HepG2 (cell line): ENCODE results near the gene INTS1. TPM values are rescaled to one million over a fixed set of nuclear protein-coding genes. Genes with fewer than 3 reads are reported as not detected.

ENCODE experiments used
- AGO2 ChIP-seq: fragments of 200-400 bp; formaldehyde crosslinking; optimal IDR thresholded peaks from 2 replicates; pipeline ENCODE3; 2017; ENCODE audit warnings: mild to moderate bottlenecking, low read depth, low read length, moderate library complexity
- ATRX ChIP-seq: sonication (generic); formaldehyde crosslinking; IDR thresholded peaks from 2 replicates; pipeline ENCODE4 v1.4.0; 2020; ENCODE audit warnings: missing genetic modification reagents, borderline replicate concordance
- CBX5 ChIP-seq: sonication (generic); formaldehyde crosslinking; IDR thresholded peaks from 2 replicates; pipeline ENCODE4 v1.4.0; 2020; ENCODE audit warnings: missing genetic modification reagents, borderline replicate concordance
- EED ChIP-seq: sonication (generic); formaldehyde crosslinking; IDR thresholded peaks from 2 replicates; pipeline ENCODE4 v1.5.0; 2020; ENCODE audit warnings: mild to moderate bottlenecking, missing genetic modification reagents
- FOXK1 ChIP-seq: sonication (generic); formaldehyde crosslinking; IDR thresholded peaks from 2 replicates; pipeline ENCODE4 v1.4.0; 2020; ENCODE audit warnings: low read depth, missing genetic modification reagents, borderline replicate concordance
- GPN1 ChIP-seq: sonication (generic); formaldehyde crosslinking; IDR thresholded peaks from 2 replicates; pipeline ENCODE4 v1.5.1; 2020; ENCODE audit warnings: missing genetic modification reagents, borderline replicate concordance
- JUNB ChIP-seq: sonication (generic); formaldehyde crosslinking; IDR thresholded peaks from 2 replicates; pipeline ENCODE4 v1.8.0; 2022; ENCODE audit warnings: missing genetic modification reagents, mild to moderate bottlenecking, borderline replicate concordance
- KAT8 ChIP-seq: IDR thresholded peaks from 2 replicates; pipeline ENCODE4 v1.6.1; 2016; ENCODE audit warnings: missing genetic modification reagents, missing compliant biosample characterization
- LCORL ChIP-seq, 2 experiments: fragments of 450-650 bp in 1 of 2; sonication (generic) in 1 of 2; formaldehyde crosslinking in 1 of 2; IDR thresholded peaks; 2 replicates each; pipeline versions ENCODE4 v1.5.0 to v1.6.1; 2017 to 2020; ENCODE audit warnings: antibody characterized with exemption in 1 of 2, missing genetic modification reagents in 1 of 2
- RCOR2 ChIP-seq: IDR thresholded peaks from 2 replicates; pipeline ENCODE4 v1.6.1; 2016; ENCODE audit warnings: missing biosample characterization, missing genetic modification reagents
- SAP130 ChIP-seq: IDR thresholded peaks from 2 replicates; pipeline ENCODE4 v1.6.1; 2016; ENCODE audit warnings: low read depth
- YY1 ChIP-seq: IDR thresholded peaks from 2 replicates; pipeline ENCODE4 v1.6.1; 2011; ENCODE audit warnings: low read length, low read depth, moderate library complexity, mild to moderate bottlenecking; ENCODE audit not compliant: insufficient read depth, insufficient replicate concordance
- ZBTB25 ChIP-seq: IDR thresholded peaks from 2 replicates; pipeline ENCODE4 v1.6.1; 2018; ENCODE audit warnings: missing genetic modification reagents
- ZFYVE20 ChIP-seq: sonication (generic); formaldehyde crosslinking; IDR thresholded peaks from 2 replicates; pipeline ENCODE4 v1.8.0; 2023; ENCODE audit warnings: low read depth, mild to moderate bottlenecking, moderate library complexity, missing genetic modification reagents, borderline replicate concordance
- ZMAT5 ChIP-seq: sonication (generic); formaldehyde crosslinking; IDR thresholded peaks from 2 replicates; pipeline ENCODE4 v1.5.0; 2020; ENCODE audit warnings: mild to moderate bottlenecking, low read depth, missing genetic modification reagents, borderline replicate concordance
- ZNF264 ChIP-seq: sonication (generic); formaldehyde crosslinking; IDR thresholded peaks from 2 replicates; pipeline ENCODE4 v1.4.0; 2020; ENCODE audit warnings: missing genetic modification reagents
- ZNF639 ChIP-seq: conservative IDR thresholded peaks from 2 replicates; pipeline ENCODE4 v1.6.1; 2018; ENCODE audit warnings: missing genetic modification reagents
- ZNF75D ChIP-seq: sonication (generic); formaldehyde crosslinking; IDR thresholded peaks from 2 replicates; pipeline ENCODE4 v1.8.1; 2023; ENCODE audit warnings: missing genetic modification reagents, mild to moderate bottlenecking, borderline replicate concordance
- ZNF777 ChIP-seq: sonication (generic); formaldehyde crosslinking; IDR thresholded peaks from 2 replicates; pipeline ENCODE4 v1.4.0; 2020; ENCODE audit warnings: missing genetic modification reagents
- polyA plus RNA-seq, 8 experiments: library from polyadenylated mRNA; depleted of rRNA in 3 of 8; stranded (reverse) in 7 of 8; unstranded in 1 of 8; fragments of >200 nt; fragmentation: Illumina TruSeq in 4 of 8; extraction: Trizol in 4 of 8; gene quantifications; 2 replicates each; pipeline versions ENCODE4 v1.2.1 to v1.2.3, GENCODE V29; 2011 to 2016; ENCODE audit warnings: low read depth in 4 of 8, missing spikeins in 1 of 8, mixed read lengths in 1 of 8; ENCODE audit not compliant: insufficient read depth in 1 of 8
- total RNA-seq, 5 experiments: library from RNA; depleted of rRNA; stranded (reverse); fragments of >200 nt; fragmentation: Illumina TruSeq; extraction: Trizol; gene quantifications; 2 replicates each; pipeline ENCODE4 v1.2.3, GENCODE V29; 2016; ENCODE audit warnings: low read depth in 1 of 5
- TF ChIP-seq, protein P1 (sequence below): sonication (generic); formaldehyde crosslinking; IDR thresholded peaks from 2 replicates; pipeline ENCODE4 v1.4.0; 2020; ENCODE audit warnings: mild to moderate bottlenecking, missing genetic modification reagents
- TF ChIP-seq, protein P2 (sequence below): sonication (generic); formaldehyde crosslinking; IDR thresholded peaks from 2 replicates; pipeline ENCODE4 v1.4.0; 2020; ENCODE audit warnings: missing genetic modification reagents, mild to moderate bottlenecking, borderline replicate concordance

INTS1 gene
- total and polyA plus RNA-seq, 2 of the 13 experiments (the other 11 are each of a cell fraction or from before 2014, with no cell fraction given): 13.7 to 29.0 TPM

DNA sequence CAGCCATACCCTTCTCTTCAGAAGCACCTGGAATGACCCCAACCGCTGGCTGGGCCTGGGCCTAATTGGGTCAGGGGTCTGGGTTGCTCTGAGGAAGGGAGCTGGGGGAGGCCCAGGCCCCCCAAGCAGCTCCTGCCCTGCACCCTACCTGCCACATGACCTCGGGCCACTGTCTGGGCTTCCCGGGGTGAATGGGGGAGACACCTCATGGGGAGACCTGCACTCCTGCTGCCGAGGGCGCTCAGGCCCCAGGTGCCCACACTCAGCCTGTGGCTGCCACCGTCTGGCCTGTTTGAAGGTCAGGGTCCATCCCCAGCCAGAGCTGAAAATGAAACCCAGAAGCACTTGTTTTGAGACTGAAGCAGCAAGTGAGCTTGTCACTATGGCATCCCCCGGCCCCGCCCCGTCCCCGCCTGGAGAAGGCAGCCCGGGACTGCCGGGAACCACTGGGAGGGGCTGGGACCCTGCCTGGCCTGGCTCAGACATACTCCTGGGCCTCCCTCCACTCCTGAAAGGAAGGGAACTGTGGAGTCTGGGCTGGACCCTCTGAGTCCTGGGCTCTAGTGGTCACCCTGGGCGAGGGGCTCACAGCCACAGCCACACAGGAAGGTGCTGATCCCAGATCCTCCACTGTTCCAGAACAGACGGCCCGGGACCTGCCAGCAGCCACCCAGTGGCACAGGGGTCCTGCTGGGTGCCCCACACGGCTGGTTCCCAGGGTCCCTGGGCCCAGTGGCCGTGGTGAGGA is 37.5 kb downstream of the INTS1 start (continued):
- TF ChIP-seq, protein P1, sequence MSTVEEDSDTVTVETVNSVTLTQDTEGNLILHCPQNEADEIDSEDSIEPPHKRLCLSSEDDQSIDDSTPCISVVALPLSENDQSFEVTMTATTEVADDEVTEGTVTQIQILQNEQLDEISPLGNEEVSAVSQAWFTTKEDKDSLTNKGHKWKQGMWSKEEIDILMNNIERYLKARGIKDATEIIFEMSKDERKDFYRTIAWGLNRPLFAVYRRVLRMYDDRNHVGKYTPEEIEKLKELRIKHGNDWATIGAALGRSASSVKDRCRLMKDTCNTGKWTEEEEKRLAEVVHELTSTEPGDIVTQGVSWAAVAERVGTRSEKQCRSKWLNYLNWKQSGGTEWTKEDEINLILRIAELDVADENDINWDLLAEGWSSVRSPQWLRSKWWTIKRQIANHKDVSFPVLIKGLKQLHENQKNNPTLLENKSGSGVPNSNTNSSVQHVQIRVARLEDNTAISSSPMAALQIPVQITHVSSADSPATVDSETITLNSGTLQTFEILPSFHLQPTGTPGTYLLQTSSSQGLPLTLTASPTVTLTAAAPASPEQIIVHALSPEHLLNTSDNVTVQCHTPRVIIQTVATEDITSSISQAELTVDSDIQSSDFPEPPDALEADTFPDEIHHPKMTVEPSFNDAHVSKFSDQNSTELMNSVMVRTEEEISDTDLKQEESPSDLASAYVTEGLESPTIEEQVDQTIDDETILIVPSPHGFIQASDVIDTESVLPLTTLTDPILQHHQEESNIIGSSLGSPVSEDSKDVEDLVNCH (CRISPR knock-in tag): no peak
- TF ChIP-seq EED (CRISPR knock-in tag) (peak; percentile 51; the same call in 1 of the 2 replicates), ZFYVE20 (no peak), FOXK1 (no peak), ZNF264 (0 out of 2 replicates have a peak, but pooled peaks have one; percentile 52), CBX5 (no peak), KAT8 (peak; percentile 68), ATRX (CRISPR knock-in tag) (no peak), LCORL (IDR thresholded peaks at IDR 0.05) (no peak), LCORL (CRISPR knock-in tag; IDR thresholded peaks at IDR 0.05) (peak; percentile 94), ZNF75D (CRISPR knock-in tag) (no peak), SAP130 (CRISPR knock-in tag) (peak; percentile 78), ZBTB25 (no peak), ZNF639 (no peak), YY1 (peak; percentile 67), JUNB (CRISPR knock-in tag) (no peak), AGO2 (peak; percentile 76), GPN1 (CRISPR knock-in tag) (no peak), RCOR2 (no peak), ZMAT5 (CRISPR knock-in tag) (no peak), ZNF777 (CRISPR knock-in tag) (peak; percentile 34; the same call in 1 of the 2 replicates)
- TF ChIP-seq, protein P2, sequence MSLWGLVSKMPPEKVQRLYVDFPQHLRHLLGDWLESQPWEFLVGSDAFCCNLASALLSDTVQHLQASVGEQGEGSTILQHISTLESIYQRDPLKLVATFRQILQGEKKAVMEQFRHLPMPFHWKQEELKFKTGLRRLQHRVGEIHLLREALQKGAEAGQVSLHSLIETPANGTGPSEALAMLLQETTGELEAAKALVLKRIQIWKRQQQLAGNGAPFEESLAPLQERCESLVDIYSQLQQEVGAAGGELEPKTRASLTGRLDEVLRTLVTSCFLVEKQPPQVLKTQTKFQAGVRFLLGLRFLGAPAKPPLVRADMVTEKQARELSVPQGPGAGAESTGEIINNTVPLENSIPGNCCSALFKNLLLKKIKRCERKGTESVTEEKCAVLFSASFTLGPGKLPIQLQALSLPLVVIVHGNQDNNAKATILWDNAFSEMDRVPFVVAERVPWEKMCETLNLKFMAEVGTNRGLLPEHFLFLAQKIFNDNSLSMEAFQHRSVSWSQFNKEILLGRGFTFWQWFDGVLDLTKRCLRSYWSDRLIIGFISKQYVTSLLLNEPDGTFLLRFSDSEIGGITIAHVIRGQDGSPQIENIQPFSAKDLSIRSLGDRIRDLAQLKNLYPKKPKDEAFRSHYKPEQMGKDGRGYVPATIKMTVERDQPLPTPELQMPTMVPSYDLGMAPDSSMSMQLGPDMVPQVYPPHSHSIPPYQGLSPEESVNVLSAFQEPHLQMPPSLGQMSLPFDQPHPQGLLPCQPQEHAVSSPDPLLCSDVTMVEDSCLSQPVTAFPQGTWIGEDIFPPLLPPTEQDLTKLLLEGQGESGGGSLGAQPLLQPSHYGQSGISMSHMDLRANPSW (CRISPR knock-in tag): no peak
